ENCODE measurements around the gene TPRG1L. TPM values are rescaled to one million over a fixed set of nuclear protein-coding genes. Genes with fewer than 3 reads are reported as not detected.
"Not testable (repeated sequence)": the region's sequence is repeated elsewhere in the genome, so short reads cannot be mapped to it uniquely, and the experiment has no call there.

TPRG1L gene
- total RNA-seq, 1 experiment from 2014 or later, result 32.0 TPM

- H3K9me2 ChIP-seq (replicated peaks; ENCODE audit: low read length); H3K36me3 ChIP-seq (ENCODE audit: low read depth, low read length); H3K27ac ChIP-seq (ENCODE audit: low read length); POLR2A ChIA-PET (ENCODE audit: unreplicated experiment); H3K79me2 ChIP-seq (ENCODE audit: low read length); H4K20me1 ChIP-seq (ENCODE audit: low read length); H3K9me3 ChIP-seq (ENCODE audit: low read length); H3K27me3 ChIP-seq (ENCODE audit: low read length); BruUV-seq (replicated peaks); H2AFZ ChIP-seq (ENCODE audit: low read length); H3K9ac ChIP-seq (ENCODE audit: low read length); H3K4me2 ChIP-seq (ENCODE audit: low read length); H3F3A ChIP-seq (ENCODE audit: low read length, unreplicated experiment); H3K4me3 ChIP-seq (ENCODE audit: low read length); ATAC-seq: not testable (repeated sequence)
- intact Hi-C loops (cut with micrococcal nuclease), result loop anchor here (5.0 kb wide), 1 partner anchor 101 kb away; no protein-coding TSS in a partner anchor
- TF ChIP-seq, protein P1, sequence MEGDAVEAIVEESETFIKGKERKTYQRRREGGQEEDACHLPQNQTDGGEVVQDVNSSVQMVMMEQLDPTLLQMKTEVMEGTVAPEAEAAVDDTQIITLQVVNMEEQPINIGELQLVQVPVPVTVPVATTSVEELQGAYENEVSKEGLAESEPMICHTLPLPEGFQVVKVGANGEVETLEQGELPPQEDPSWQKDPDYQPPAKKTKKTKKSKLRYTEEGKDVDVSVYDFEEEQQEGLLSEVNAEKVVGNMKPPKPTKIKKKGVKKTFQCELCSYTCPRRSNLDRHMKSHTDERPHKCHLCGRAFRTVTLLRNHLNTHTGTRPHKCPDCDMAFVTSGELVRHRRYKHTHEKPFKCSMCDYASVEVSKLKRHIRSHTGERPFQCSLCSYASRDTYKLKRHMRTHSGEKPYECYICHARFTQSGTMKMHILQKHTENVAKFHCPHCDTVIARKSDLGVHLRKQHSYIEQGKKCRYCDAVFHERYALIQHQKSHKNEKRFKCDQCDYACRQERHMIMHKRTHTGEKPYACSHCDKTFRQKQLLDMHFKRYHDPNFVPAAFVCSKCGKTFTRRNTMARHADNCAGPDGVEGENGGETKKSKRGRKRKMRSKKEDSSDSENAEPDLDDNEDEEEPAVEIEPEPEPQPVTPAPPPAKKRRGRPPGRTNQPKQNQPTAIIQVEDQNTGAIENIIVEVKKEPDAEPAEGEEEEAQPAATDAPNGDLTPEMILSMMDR (conservative IDR thresholded peaks at IDR 0.05; ENCODE audit: low read depth, low read length), result peak; percentile 67
- CTCF ChIA-PET, result interaction anchor here (1.0 to 2.1 kb wide), 3 partner anchors 33 to 130 kb away, joined by 4 to 7 read pairs (median 5); no protein-coding TSS in a partner anchor
- peaks cover 21% of the 10 kb centered on the region for H3K4me1 ChIP-seq (ENCODE audit: insufficient read depth, low read length)
- peak; percentile 69 for DNase-seq
These were observed 3.6 kb upstream of the TPRG1L start for GRCh38 chr1:3621151-3621671.

GRCh38 chr1:3622102-3622501 lies 2.7 kb upstream of the TPRG1L start:
- H3K9me3 ChIP-seq (ENCODE audit: low read length); H3K4me2 ChIP-seq (ENCODE audit: low read length); BruUV-seq (replicated peaks); H3K9me2 ChIP-seq (replicated peaks; ENCODE audit: low read length); H3K9ac ChIP-seq (ENCODE audit: low read length); DNase-seq; ATAC-seq; CTCF ChIA-PET; H4K20me1 ChIP-seq (ENCODE audit: low read length); H2AFZ ChIP-seq (ENCODE audit: low read length); H3K27ac ChIP-seq (ENCODE audit: low read length); H3K4me3 ChIP-seq (ENCODE audit: low read length); H3F3A ChIP-seq (ENCODE audit: low read length, unreplicated experiment); POLR2A ChIA-PET (ENCODE audit: unreplicated experiment); H3K36me3 ChIP-seq (ENCODE audit: low read depth, low read length); H3K79me2 ChIP-seq (ENCODE audit: low read length); H3K27me3 ChIP-seq (ENCODE audit: low read length): not testable (repeated sequence)
- intact Hi-C loops (cut with micrococcal nuclease), result loop anchor here (5.0 kb wide), 1 partner anchor 100 kb away; no protein-coding TSS in a partner anchor
- H3K4me1 ChIP-seq (ENCODE audit: insufficient read depth, low read length), result peaks cover 21% of the 10 kb centered on the region

DNA sequence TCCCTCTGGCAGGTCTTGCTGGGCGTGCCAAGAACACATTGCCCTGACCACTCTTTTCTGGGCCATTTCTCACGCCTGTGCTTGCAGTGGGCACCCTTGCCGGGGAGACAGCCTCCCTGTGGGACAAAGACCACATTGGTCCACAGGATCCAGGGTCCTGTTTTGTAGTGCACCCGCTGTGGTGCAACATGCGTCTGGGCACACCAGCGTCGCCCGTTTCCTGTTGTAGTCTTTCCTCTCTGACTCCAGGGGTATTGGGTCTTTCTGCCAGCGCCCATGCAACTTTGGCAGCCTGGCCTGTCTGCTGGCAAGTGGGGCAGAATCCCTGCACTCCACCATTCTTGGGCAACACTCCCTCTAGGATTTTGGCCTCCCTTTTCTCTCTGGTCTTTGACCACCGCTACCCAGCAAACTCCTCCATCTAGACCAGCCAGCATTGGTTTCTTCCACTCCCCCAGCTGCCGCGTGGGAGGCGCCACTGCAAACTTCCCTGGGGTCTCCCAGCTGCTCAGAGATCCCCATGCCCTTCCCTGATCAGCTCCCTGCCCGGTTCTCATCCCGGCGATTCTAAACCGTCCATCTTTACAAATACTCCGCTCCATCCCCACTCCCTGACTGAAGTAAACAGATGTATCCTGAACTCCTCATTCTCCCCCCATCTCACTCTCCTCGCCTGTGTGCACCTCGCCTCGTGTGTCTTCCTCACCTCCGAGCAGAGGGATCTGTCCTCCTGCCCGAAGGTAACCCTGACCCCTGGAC lies 1.2 kb upstream of the TPRG1L start:
- intact Hi-C loops (cut with micrococcal nuclease), result loop anchor here (5.0 kb wide), 1 partner anchor 99 kb away; no protein-coding TSS in a partner anchor
- Histone ChIP-seq H3K9ac (ENCODE audit: low read length) (peak overlapping the region; percentile 70), H3K79me2 (ENCODE audit: low read length) (peaks cover 9% of the 10 kb centered on the region; the same call in 1 of the 2 replicates), H3K4me2 (ENCODE audit: low read length) (peak overlapping the region; percentile 94), H3K27me3 (ENCODE audit: low read length) (no peaks in the 10 kb centered on the region), H3K4me3 (ENCODE audit: low read length) (peak overlapping the region; percentile 91), H3K9me3 (ENCODE audit: low read length) (no peaks in the 10 kb centered on the region), H3K9me2 (replicated peaks; ENCODE audit: low read length) (no peaks in the 10 kb centered on the region), H3K27ac (ENCODE audit: low read length) (no peak overlapping the region), H3F3A (ENCODE audit: low read length, unreplicated experiment) (no peaks in the 10 kb centered on the region), H3K4me1 (ENCODE audit: insufficient read depth, low read length) (peaks cover 19% of the 10 kb centered on the region), H3K36me3 (ENCODE audit: low read depth, low read length) (peaks cover 14% of the 10 kb centered on the region; the same call in 1 of the 2 replicates), H2AFZ (ENCODE audit: low read length) (peak overlapping the region; percentile 95), H4K20me1 (ENCODE audit: low read length) (no peaks in the 10 kb centered on the region)
- DNase-seq (no peak), ATAC-seq (no peak)
- TF ChIP-seq EZH2 (IDR thresholded peaks at IDR 0.05; ENCODE audit: low read length, unreplicated experiment) (no peak), EZH2phosphoT487 (IDR thresholded peaks at IDR 0.05; ENCODE audit: borderline replicate concordance, low read length) (no peak)
- TF ChIP-seq, protein P1 (conservative IDR thresholded peaks at IDR 0.05; ENCODE audit: low read depth, low read length), result no peak
- CTCF ChIA-PET, result interaction anchor here (0.6 kb wide), 1 partner anchor 80 kb away, joined by 3 read pairs; no protein-coding TSS in a partner anchor
- POLR2A ChIA-PET (ENCODE audit: unreplicated experiment), result no interaction called here
- no TSS peak for BruUV-seq (replicated peaks)
